ENCODE results near the gene RHOV.

GRCh38 chr15:40859206-40859851 is 14.7 kb downstream of the RHOV start:
- TF ChIP-seq MYC (IDR thresholded peaks at IDR 0.05; ENCODE audit: borderline replicate concordance, low read length), result no peak
- peak; percentile 66 for TF ChIP-seq CTCF (IDR thresholded peaks at IDR 0.05)
- TF ChIP-seq POLR2A (IDR thresholded peaks at IDR 0.05; ENCODE audit: low read length), result no peak
- TF ChIP-seq TP53 (CRISPR knock-in tag; IDR thresholded peaks at IDR 0.05), result no peak
- TF ChIP-seq RCOR1 (IDR thresholded peaks at IDR 0.05; ENCODE audit: low read depth, low read length), result no peak
- TF ChIP-seq CHD4 (IDR thresholded peaks at IDR 0.05; ENCODE audit: borderline replicate concordance), result no peak
- TF ChIP-seq REST (IDR thresholded peaks at IDR 0.05), result no peak
- no peak for TF ChIP-seq ESRRA (IDR thresholded peaks at IDR 0.05; ENCODE audit: borderline replicate concordance, low read length)
- no peak for TF ChIP-seq JUN (IDR thresholded peaks at IDR 0.05)

All from A549 (cell line).